ENCODE results near the gene HLCS.

DNA sequence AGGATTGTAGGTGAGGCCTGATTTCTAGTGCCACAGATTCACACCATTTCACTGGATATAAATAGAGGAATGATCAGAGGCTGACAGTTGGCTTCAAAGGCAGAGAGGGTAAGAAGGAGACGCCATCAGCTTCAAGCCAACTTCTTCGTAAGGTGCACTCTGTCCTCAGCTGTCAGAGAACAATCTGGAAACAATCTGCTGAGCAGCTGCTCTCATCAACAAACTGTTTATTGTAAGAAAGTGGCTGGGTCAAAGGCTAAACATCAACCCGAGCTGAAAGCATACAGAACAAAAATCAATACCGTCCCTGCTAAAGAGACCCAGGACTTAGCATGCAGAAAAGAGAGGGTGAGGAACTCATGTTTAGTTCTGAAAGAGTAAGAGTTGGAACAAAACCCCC lies 48.2 kb downstream of the HLCS start:
- TF ChIP-seq ZNF274 (IDR thresholded peaks at IDR 0.05; ENCODE audit: insufficient read depth, insufficient read length), result no peak
- TF ChIP-seq MYC (IDR thresholded peaks at IDR 0.05; ENCODE audit: insufficient read depth, insufficient read length, insufficient replicate concordance, low read length, severe bottlenecking), result no peak
- TF ChIP-seq SMARCA5 (IDR thresholded peaks at IDR 0.05), result no peak

All from GM12878 (cell line).